KMS-11 (cell line): ENCODE data around the gene APBA2.
"Not testable (repeated sequence)": the region's sequence is repeated elsewhere in the genome, so short reads cannot be mapped to it uniquely, and the experiment has no call there.

Experiments
- H2AFZ ChIP-seq: fragments of 200-600 bp; sonication (generic); 2 replicates; pipeline ENCODE4 v1.6.1; 2016; ENCODE audit warnings: antibody characterized with exemption, mixed run types, low read depth
- H3K27ac ChIP-seq: fragments of 200-600 bp; sonication (generic); 2 replicates; pipeline ENCODE4 v1.6.1; 2016; ENCODE audit warnings: mild to moderate bottlenecking, mixed run types
- H3K27me3 ChIP-seq: fragments of 200-600 bp; sonication (generic); 2 replicates; pipeline ENCODE4 v1.6.1; 2017; ENCODE audit warnings: mild to moderate bottlenecking, low read depth, mixed run types, moderate library complexity; ENCODE audit not compliant: insufficient read depth
- H3K36me3 ChIP-seq: fragments of 200-600 bp; sonication (generic); 2 replicates; pipeline ENCODE4 v1.6.1; 2017; ENCODE audit warnings: mild to moderate bottlenecking, mixed run types; ENCODE audit not compliant: insufficient read depth
- H3K4me1 ChIP-seq: fragments of 200-600 bp; sonication (generic); 2 replicates; pipeline ENCODE4 v1.6.1; 2016; ENCODE audit warnings: mild to moderate bottlenecking, low read depth, mixed run types; ENCODE audit not compliant: poor library complexity, severe bottlenecking
- H3K4me2 ChIP-seq: fragments of 200-600 bp; sonication (generic); 2 replicates; pipeline ENCODE4 v1.7.0; 2016; ENCODE audit warnings: mild to moderate bottlenecking, mixed run types
- H3K4me3 ChIP-seq: fragments of 200-600 bp; sonication (generic); IDR thresholded peaks from 2 replicates; pipeline ENCODE4 v1.6.1; 2017; ENCODE audit warnings: low read depth, low read length, mixed read lengths; ENCODE audit not compliant: insufficient read depth
- H3K79me2 ChIP-seq: fragments of 200-600 bp; sonication (generic); 2 replicates; pipeline ENCODE4 v1.6.1; 2016; ENCODE audit warnings: low read depth, mixed run types; ENCODE audit not compliant: insufficient read depth
- H3K9ac ChIP-seq: fragments of 200-600 bp; sonication (generic); 2 replicates; pipeline ENCODE4 v1.6.1; 2016; ENCODE audit warnings: mild to moderate bottlenecking, mixed run types
- H4K20me1 ChIP-seq: fragments of 200-600 bp; sonication (generic); 2 replicates; pipeline ENCODE4 v1.6.1; 2016; ENCODE audit warnings: mild to moderate bottlenecking, mixed run types; ENCODE audit not compliant: insufficient read depth
- CTCF ChIP-seq: fragments of 200-600 bp; sonication (generic); conservative IDR thresholded peaks from 2 replicates; pipeline ENCODE4 v1.6.1; 2017; ENCODE audit warnings: low read depth, mild to moderate bottlenecking, antibody characterized with exemption, low read length, moderate library complexity, mixed read lengths

The APBA2 gene

GRCh38 chr15:29018120-29018805, 132.5 kb downstream of the APBA2 start:
- Histone ChIP-seq H3K9ac (no peak overlapping the region), H3K4me3 (no peak overlapping the region), H3K79me2 (no peaks in the 10 kb centered on the region), H2AFZ (no peak overlapping the region), H3K4me2 (no peak overlapping the region), H3K36me3 (no peaks in the 10 kb centered on the region), H3K4me1 (no peaks in the 10 kb centered on the region), H3K27ac (no peak overlapping the region), H3K27me3 (no peaks in the 10 kb centered on the region), H4K20me1 (no peaks in the 10 kb centered on the region)
- no peak for TF ChIP-seq CTCF

GRCh38 chr15:29018995-29019976, 133.5 kb downstream of the APBA2 start:
- Histone ChIP-seq H3K36me3 (no peaks in the 10 kb centered on the region), H4K20me1 (no peaks in the 10 kb centered on the region), H3K4me3 (no peak overlapping the region), H3K4me2 (no peak overlapping the region), H2AFZ (no peak overlapping the region), H3K79me2 (no peaks in the 10 kb centered on the region), H3K4me1 (no peaks in the 10 kb centered on the region), H3K27me3 (no peaks in the 10 kb centered on the region), H3K9ac (no peak overlapping the region), H3K27ac (no peak overlapping the region)
- no peak for TF ChIP-seq CTCF

GRCh38 chr15:29021857-29022256, 136.1 kb downstream of the APBA2 start:
- Histone ChIP-seq H4K20me1 (no peaks in the 10 kb centered on the region), H3K4me1 (no peaks in the 10 kb centered on the region), H3K36me3 (no peaks in the 10 kb centered on the region), H3K9ac (no peak overlapping the region), H2AFZ (no peak overlapping the region), H3K79me2 (no peaks in the 10 kb centered on the region), H3K4me2 (no peak overlapping the region), H3K4me3 (no peak overlapping the region), H3K27ac (no peak overlapping the region), H3K27me3 (no peaks in the 10 kb centered on the region)
- no peak for TF ChIP-seq CTCF

- no peak overlapping the region for H3K4me2 ChIP-seq
- H3K27ac ChIP-seq: no peak overlapping the region
- H3K36me3 ChIP-seq: no peaks in the 10 kb centered on the region
- H3K4me1 ChIP-seq: no peaks in the 10 kb centered on the region
- H2AFZ ChIP-seq: no peak overlapping the region
- H3K79me2 ChIP-seq: no peaks in the 10 kb centered on the region
- no peaks in the 10 kb centered on the region for H3K27me3 ChIP-seq
- no peak for TF ChIP-seq CTCF
- no peak overlapping the region for H3K4me3 ChIP-seq
- no peak overlapping the region for H3K9ac ChIP-seq
- no peaks in the 10 kb centered on the region for H4K20me1 ChIP-seq
Observed at GRCh38 chr15:29024662-29025061, 138.9 kb downstream of the APBA2 start.

- H3K36me3 ChIP-seq, H3K4me1 ChIP-seq: not testable (repeated sequence)
Observed at GRCh38 chr15:29025411-29025810, 139.6 kb downstream of the APBA2 start.

GRCh38 chr15:29028158-29028557, 142.4 kb downstream of the APBA2 start:
- H3K79me2 ChIP-seq, H3K4me2 ChIP-seq, H3K27me3 ChIP-seq, H2AFZ ChIP-seq, H3K9ac ChIP-seq, H4K20me1 ChIP-seq, H3K27ac ChIP-seq, H3K36me3 ChIP-seq, H3K4me3 ChIP-seq, H3K4me1 ChIP-seq: not testable (repeated sequence)

More at GRCh38 chr15:29025411-29025810, 139.6 kb downstream of the APBA2 start:
- not testable (repeated sequence) for H4K20me1 ChIP-seq, H3K79me2 ChIP-seq, H3K27ac ChIP-seq, H3K4me3 ChIP-seq, H3K9ac ChIP-seq, H3K27me3 ChIP-seq, H3K4me2 ChIP-seq, H2AFZ ChIP-seq
